ENCODE data around the gene MFAP4. TPM values are rescaled to one million over a fixed set of nuclear protein-coding genes. Genes with fewer than 3 reads are reported as not detected.

The MFAP4 gene
- total and polyA plus RNA-seq, 4 donors = 2.1 to 13.3 (median 5.7) TPM

DNA sequence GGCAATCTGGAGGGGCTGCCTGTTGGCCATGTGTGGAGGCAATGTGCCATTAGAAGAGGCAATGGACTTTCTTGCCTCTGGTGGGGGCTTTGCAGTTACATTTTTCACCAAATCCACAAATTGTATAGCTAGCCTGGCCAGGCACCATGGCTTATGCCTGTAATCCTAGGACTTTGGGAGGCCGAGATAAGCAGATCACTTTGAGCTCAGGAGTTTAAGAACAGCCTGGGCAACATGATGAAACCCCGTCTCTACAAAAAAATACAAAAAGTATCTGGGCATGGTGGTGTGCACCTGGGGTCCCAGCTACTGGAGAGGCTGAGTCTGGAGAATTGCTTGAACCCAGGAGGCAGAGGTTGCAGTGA is 21.3 kb upstream of the MFAP4 start (continued):
- TF ChIP-seq, protein P1, sequence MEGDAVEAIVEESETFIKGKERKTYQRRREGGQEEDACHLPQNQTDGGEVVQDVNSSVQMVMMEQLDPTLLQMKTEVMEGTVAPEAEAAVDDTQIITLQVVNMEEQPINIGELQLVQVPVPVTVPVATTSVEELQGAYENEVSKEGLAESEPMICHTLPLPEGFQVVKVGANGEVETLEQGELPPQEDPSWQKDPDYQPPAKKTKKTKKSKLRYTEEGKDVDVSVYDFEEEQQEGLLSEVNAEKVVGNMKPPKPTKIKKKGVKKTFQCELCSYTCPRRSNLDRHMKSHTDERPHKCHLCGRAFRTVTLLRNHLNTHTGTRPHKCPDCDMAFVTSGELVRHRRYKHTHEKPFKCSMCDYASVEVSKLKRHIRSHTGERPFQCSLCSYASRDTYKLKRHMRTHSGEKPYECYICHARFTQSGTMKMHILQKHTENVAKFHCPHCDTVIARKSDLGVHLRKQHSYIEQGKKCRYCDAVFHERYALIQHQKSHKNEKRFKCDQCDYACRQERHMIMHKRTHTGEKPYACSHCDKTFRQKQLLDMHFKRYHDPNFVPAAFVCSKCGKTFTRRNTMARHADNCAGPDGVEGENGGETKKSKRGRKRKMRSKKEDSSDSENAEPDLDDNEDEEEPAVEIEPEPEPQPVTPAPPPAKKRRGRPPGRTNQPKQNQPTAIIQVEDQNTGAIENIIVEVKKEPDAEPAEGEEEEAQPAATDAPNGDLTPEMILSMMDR (IDR thresholded peaks at IDR 0.05; ENCODE audit: low read depth, low read length, missing input control) = no peak
- TF ChIP-seq SP1 (IDR thresholded peaks at IDR 0.05) = no peak
- TF ChIP-seq RAD21 (IDR thresholded peaks at IDR 0.05) = no peak

DNA sequence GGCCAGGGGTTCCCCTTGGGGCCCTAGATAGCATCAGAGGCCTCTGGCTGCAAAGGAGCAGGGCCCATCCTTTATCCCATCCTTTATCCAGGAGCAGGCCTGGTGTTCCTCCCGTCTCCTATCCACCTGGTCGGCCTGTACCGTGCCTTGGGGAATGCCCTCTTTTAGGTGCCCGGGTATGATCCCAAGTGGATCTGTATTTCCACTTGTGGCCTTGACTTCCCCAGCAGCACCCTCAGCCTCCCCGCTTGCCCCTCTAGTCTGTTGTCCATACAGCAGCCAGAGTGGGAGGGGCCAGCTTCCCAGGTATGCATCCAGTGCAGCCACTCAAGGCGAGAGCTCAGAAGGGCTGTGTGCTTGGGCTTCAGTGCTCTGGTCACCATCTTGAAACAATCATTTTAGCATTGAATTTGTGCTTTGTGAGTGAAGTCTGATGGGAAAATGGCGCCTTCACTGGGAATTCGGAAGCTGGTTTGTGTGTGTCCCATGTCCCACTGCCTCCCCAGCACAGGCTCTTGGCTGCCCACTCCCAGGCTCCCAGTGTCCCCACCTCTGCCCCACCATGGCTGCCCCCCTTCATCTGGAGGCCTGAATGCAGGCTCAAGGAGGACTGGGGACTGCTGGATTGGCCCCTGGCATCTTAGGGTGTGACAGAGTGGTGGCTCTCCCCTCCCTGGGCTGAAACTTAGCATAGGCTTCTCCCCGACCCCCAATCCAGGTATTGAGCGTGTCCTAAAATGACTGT is 20.8 kb upstream of the MFAP4 start:
- no peaks in the 10 kb centered on the region for H3K36me3 ChIP-seq (ENCODE audit: control insufficient read depth in 4 of 4, insufficient read depth in 3 of 4, low read depth in 1 of 4, low read length in 3 of 4)
- DNase-seq (ENCODE audit: low spot score) = no peak
- H3K4me3 ChIP-seq (ENCODE audit: low read depth in 1 of 3, low read length in 3 of 3) = no peak overlapping the region
- TF ChIP-seq FOXA2 (IDR thresholded peaks at IDR 0.05) (no peak), YY1 (IDR thresholded peaks at IDR 0.05) (no peak), RAD21 (IDR thresholded peaks at IDR 0.05) (no peak), GABPA (IDR thresholded peaks at IDR 0.05 in 1 of 2, conservative IDR thresholded peaks at IDR 0.05 in 1 of 2) (no peak), FOXA1 (IDR thresholded peaks at IDR 0.05) (no peak), TAF1 (conservative IDR thresholded peaks at IDR 0.05) (no peak), JUND (IDR thresholded peaks at IDR 0.05) (no peak)
- TF ChIP-seq, protein P1 (IDR thresholded peaks at IDR 0.05; ENCODE audit: low read depth, low read length, missing input control) = no peak
- H3K4me1 ChIP-seq (ENCODE audit: control insufficient read depth in 4 of 4, insufficient read depth in 4 of 4, low read length in 3 of 4) = no peaks in the 10 kb centered on the region
- WGBS = 98% methylated on average over 10 of the region's 10 CpGs
- no peak overlapping the region for H3K9ac ChIP-seq (ENCODE audit: low read depth in 1 of 2, low read length in 2 of 2)
- no peaks in the 10 kb centered on the region for H3K27me3 ChIP-seq (ENCODE audit: control insufficient read depth in 4 of 4, insufficient read depth in 4 of 4, low read length in 3 of 4)
- no peaks in the 10 kb centered on the region for H3K9me3 ChIP-seq (ENCODE audit: control insufficient read depth in 4 of 4, low read length in 3 of 4)
- H3K27ac ChIP-seq (ENCODE audit: low read depth in 1 of 2, low read length in 2 of 2) = no peak overlapping the region

DNA sequence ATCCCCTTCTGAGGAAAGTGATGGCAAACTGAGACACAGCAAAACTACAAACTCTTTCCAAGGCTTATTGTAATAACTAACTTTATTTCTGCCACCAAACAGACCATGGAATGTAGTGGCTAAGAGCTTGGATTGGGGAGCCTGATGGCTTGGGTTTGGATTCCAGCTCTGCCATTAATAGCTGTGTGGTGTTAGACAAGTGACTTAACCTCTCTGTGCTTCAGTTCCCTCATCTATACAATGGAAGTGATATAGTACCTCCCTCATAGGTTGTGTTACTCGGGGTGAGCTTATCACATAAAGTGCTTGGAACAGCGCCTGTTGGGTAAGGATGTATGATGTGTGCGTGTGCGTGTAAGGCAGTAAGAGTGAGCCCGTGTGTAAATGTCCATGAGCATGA is 18.1 kb upstream of the MFAP4 start:
- H3K9me3 ChIP-seq (ENCODE audit: control insufficient read depth in 4 of 4, low read length in 3 of 4) = no peaks in the 10 kb centered on the region
- H3K9ac ChIP-seq (ENCODE audit: low read depth in 1 of 2, low read length in 2 of 2) = no peak overlapping the region
- H3K4me3 ChIP-seq (ENCODE audit: low read depth in 1 of 3, low read length in 3 of 3) = no peak overlapping the region
- H3K27me3 ChIP-seq (ENCODE audit: control insufficient read depth in 4 of 4, insufficient read depth in 4 of 4, low read length in 3 of 4) = no peaks in the 10 kb centered on the region
- DNase-seq (ENCODE audit: low spot score) = no peak
- TF ChIP-seq YY1 (IDR thresholded peaks at IDR 0.05) (no peak), HNF4G (IDR thresholded peaks at IDR 0.05) (no peak), RAD21 (IDR thresholded peaks at IDR 0.05) (no peak), SP1 (IDR thresholded peaks at IDR 0.05) (no peak), HNF4A (conservative IDR thresholded peaks at IDR 0.05) (no peak), FOXA1 (IDR thresholded peaks at IDR 0.05) (no peak), JUND (IDR thresholded peaks at IDR 0.05) (no peak), GABPA (IDR thresholded peaks at IDR 0.05 in 1 of 2, conservative IDR thresholded peaks at IDR 0.05 in 1 of 2) (no peak), EGR1 (IDR thresholded peaks at IDR 0.05; ENCODE audit: low read depth in 2 of 2) (no peak), NR2F2 (IDR thresholded peaks at IDR 0.05) (no peak), TAF1 (conservative IDR thresholded peaks at IDR 0.05) (no peak), RXRA (IDR thresholded peaks at IDR 0.05) (no peak)
- TF ChIP-seq, protein P2, sequence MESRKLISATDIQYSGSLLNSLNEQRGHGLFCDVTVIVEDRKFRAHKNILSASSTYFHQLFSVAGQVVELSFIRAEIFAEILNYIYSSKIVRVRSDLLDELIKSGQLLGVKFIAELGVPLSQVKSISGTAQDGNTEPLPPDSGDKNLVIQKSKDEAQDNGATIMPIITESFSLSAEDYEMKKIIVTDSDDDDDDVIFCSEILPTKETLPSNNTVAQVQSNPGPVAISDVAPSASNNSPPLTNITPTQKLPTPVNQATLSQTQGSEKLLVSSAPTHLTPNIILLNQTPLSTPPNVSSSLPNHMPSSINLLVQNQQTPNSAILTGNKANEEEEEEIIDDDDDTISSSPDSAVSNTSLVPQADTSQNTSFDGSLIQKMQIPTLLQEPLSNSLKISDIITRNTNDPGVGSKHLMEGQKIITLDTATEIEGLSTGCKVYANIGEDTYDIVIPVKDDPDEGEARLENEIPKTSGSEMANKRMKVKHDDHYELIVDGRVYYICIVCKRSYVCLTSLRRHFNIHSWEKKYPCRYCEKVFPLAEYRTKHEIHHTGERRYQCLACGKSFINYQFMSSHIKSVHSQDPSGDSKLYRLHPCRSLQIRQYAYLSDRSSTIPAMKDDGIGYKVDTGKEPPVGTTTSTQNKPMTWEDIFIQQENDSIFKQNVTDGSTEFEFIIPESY (IDR thresholded peaks at IDR 0.05) = no peak
- TF ChIP-seq, protein P1 (IDR thresholded peaks at IDR 0.05; ENCODE audit: low read depth, low read length, missing input control) = no peak
- TF ChIP-seq, protein P3, sequence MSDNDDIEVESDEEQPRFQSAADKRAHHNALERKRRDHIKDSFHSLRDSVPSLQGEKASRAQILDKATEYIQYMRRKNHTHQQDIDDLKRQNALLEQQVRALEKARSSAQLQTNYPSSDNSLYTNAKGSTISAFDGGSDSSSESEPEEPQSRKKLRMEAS (IDR thresholded peaks at IDR 0.05) = no peak
- TF ChIP-seq, protein P4, sequence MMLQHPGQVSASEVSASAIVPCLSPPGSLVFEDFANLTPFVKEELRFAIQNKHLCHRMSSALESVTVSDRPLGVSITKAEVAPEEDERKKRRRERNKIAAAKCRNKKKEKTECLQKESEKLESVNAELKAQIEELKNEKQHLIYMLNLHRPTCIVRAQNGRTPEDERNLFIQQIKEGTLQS (IDR thresholded peaks at IDR 0.05) = no peak
- no peaks in the 10 kb centered on the region for H3K4me1 ChIP-seq (ENCODE audit: control insufficient read depth in 4 of 4, insufficient read depth in 4 of 4, low read length in 3 of 4)
- 95% methylated on average over 5 of the region's 5 CpGs for WGBS
- no peaks in the 10 kb centered on the region for H3K36me3 ChIP-seq (ENCODE audit: control insufficient read depth in 4 of 4, insufficient read depth in 3 of 4, low read depth in 1 of 4, low read length in 3 of 4)
- H3K27ac ChIP-seq (ENCODE audit: low read depth in 1 of 2, low read length in 2 of 2) = no peak overlapping the region

All from liver (tissue), 9 donors.